Retinal pigment epithelial cell (primary cell): Measurements from ENCODE around the gene GRK5.

Experiments
- DNase-seq: peaks from one replicate; pipeline ENCODE4 v3.0.0-alpha.2; 2010; ENCODE audit warnings: low read depth
- H3K4me3 ChIP-seq: 2 replicates; pipeline ENCODE4 v1.5.1; 2011; ENCODE audit warnings: mild to moderate bottlenecking, low read length, control low read depth, moderate library complexity
- CTCF ChIP-seq: conservative IDR thresholded peaks from 2 replicates; pipeline ENCODE4 v1.5.1; 2011; ENCODE audit warnings: low read depth, low read length, control low read depth, inconsistent platforms

Gene GRK5

GRCh38 chr10:119309423-119309770 lies 102.0 kb downstream of the GRK5 start:
- DNase-seq = no peak
- no peak for TF ChIP-seq CTCF
- H3K4me3 ChIP-seq = no peak overlapping the region

- no peak for TF ChIP-seq CTCF
- H3K4me3 ChIP-seq = no peak overlapping the region
- DNase-seq = no peak
Observed at GRCh38 chr10:119310806-119311205, 103.4 kb downstream of the GRK5 start.

- no peak for TF ChIP-seq CTCF
- no peak overlapping the region for H3K4me3 ChIP-seq
- DNase-seq = no peak
Observed at GRCh38 chr10:119312241-119312640, 104.9 kb downstream of the GRK5 start.

GRCh38 chr10:119313024-119313423 lies 105.7 kb downstream of the GRK5 start:
- no peak overlapping the region for H3K4me3 ChIP-seq
- no peak for TF ChIP-seq CTCF
- DNase-seq = no peak

- DNase-seq = no peak
- H3K4me3 ChIP-seq = no peak overlapping the region
- no peak for TF ChIP-seq CTCF
Observed at GRCh38 chr10:119313644-119314043, 106.3 kb downstream of the GRK5 start.

- no peak for DNase-seq
- no peak overlapping the region for H3K4me3 ChIP-seq
- no peak for TF ChIP-seq CTCF
Observed at GRCh38 chr10:119314061-119314460, 106.7 kb downstream of the GRK5 start.

GRCh38 chr10:119314486-119314885 lies 107.1 kb downstream of the GRK5 start:
- no peak for DNase-seq
- no peak for TF ChIP-seq CTCF

More at GRCh38 chr10:119314486-119314885, 107.1 kb downstream of the GRK5 start:
- H3K4me3 ChIP-seq = no peak overlapping the region
